ENCODE data around the gene SNX15.

Gene SNX15

GRCh38 chr11:65057526-65057925 is 30.3 kb downstream of the SNX15 start:
- no peak overlapping the region for H3K4me3 ChIP-seq (ENCODE audit: low read length)
- no peak for TF ChIP-seq CTCF (conservative IDR thresholded peaks at IDR 0.05; ENCODE audit: low read length)
- DNase-seq (ENCODE audit: low read depth): no peak

GRCh38 chr11:65058012-65058411 is 30.8 kb downstream of the SNX15 start:
- no peak for DNase-seq (ENCODE audit: low read depth)
- no peak overlapping the region for H3K4me3 ChIP-seq (ENCODE audit: low read length)
- TF ChIP-seq CTCF (conservative IDR thresholded peaks at IDR 0.05; ENCODE audit: low read length): no peak

- TF ChIP-seq CTCF (conservative IDR thresholded peaks at IDR 0.05; ENCODE audit: low read length): no peak
- H3K4me3 ChIP-seq (ENCODE audit: low read length): no peak within 1 kb of the TSS
Observed at GRCh38 chr11:65058419-65059054, 31.3 kb downstream of the SNX15 start, which contains the start of gene NAALADL1. Gene NAALADL1 (minus strand): TSS chr11:65058553. CDS start chr11:65058521, 32 bp downstream.

GRCh38 chr11:65059523-65059922 is 32.3 kb downstream of the SNX15 start:
- TF ChIP-seq CTCF (conservative IDR thresholded peaks at IDR 0.05; ENCODE audit: low read length): no peak
- DNase-seq (ENCODE audit: low read depth): no peak
- H3K4me3 ChIP-seq (ENCODE audit: low read length): no peak overlapping the region

More at GRCh38 chr11:65058419-65059054, 31.3 kb downstream of the SNX15 start, which contains the start of gene NAALADL1:
- no peak for DNase-seq (ENCODE audit: low read depth)

GRCh38 chr11:65059959-65060824 is 33.0 kb downstream of the SNX15 start:
- peak; percentile 16 for DNase-seq (ENCODE audit: low read depth)
- H3K4me3 ChIP-seq (ENCODE audit: low read length): no peak overlapping the region
- TF ChIP-seq CTCF (conservative IDR thresholded peaks at IDR 0.05; ENCODE audit: low read length): no peak

GRCh38 chr11:65060913-65061408 is 33.7 kb downstream of the SNX15 start:
- TF ChIP-seq CTCF (conservative IDR thresholded peaks at IDR 0.05; ENCODE audit: low read length): peak; percentile 33
- DNase-seq (ENCODE audit: low read depth): no peak
- no peak overlapping the region for H3K4me3 ChIP-seq (ENCODE audit: low read length)

Data from AG10803 (cell line).